PC-9 (cell line): Measurements from ENCODE around the gene SNX33. TPM values are rescaled to one million over a fixed set of nuclear protein-coding genes. Genes with fewer than 3 reads are reported as not detected.

ENCODE experiments used
- Bru-seq: library from RNA; stranded (reverse); fragments of 400-500 nt; gene quantifications from one replicate; lab custom pipeline; 2021; lab: Mats Ljungman, UMichigan
- BruChase-seq, 2 experiments: library from RNA; stranded (reverse); fragments of 400-500 nt; gene quantifications; one replicate each; lab custom pipeline; 2021; lab: Mats Ljungman, UMichigan
- BruUV-seq: library from RNA; stranded (reverse); fragments of 400-500 nt; replicated peaks from 2 replicates; lab custom pipeline; 2021; lab: Mats Ljungman, UMichigan
- CTCF ChIA-PET: fragments of 300-600 bp; sonication (Branson Sonifier 250); formaldehyde crosslinking; loops from one replicate; lab custom pipeline; 2022; ENCODE audit warnings: antibody characterized with exemption; lab: Charles Lee
- POLR2A ChIA-PET: fragments of 300-600 bp; sonication (Branson Sonifier 250); formaldehyde crosslinking; loops from one replicate; lab custom pipeline; 2022; ENCODE audit warnings: antibody characterized with exemption; ENCODE audit not compliant: unreplicated experiment; lab: Charles Lee
- DNase-seq, 2 experiments: peaks; one replicate each; pipeline versions ENCODE4 v3.0.0 to v3.0.0-alpha.2; 2015 to 2022; ENCODE audit warnings: mixed read lengths in 1 of 2
- H2AFZ ChIP-seq: fragments of 200-600 bp; sonication (generic); 2 replicates; pipeline ENCODE4 v1.8.1; 2017; ENCODE audit warnings: antibody characterized with exemption
- H3F3A ChIP-seq: fragments of 200-600 bp; sonication (generic); 2 replicates; pipeline ENCODE4 v1.8.1; 2017; ENCODE audit warnings: antibody characterized with exemption, mild to moderate bottlenecking, low read depth; ENCODE audit not compliant: insufficient read depth
- H3K27ac ChIP-seq: fragments of 200-600 bp; sonication (generic); 2 replicates; pipeline ENCODE4 v1.6.1; 2016; ENCODE audit warnings: mixed run types
- H3K27me3 ChIP-seq: fragments of 200-600 bp; sonication (generic); 2 replicates; pipeline ENCODE4 v1.6.1; 2016; ENCODE audit warnings: low read depth, mixed run types; ENCODE audit not compliant: insufficient read depth
- H3K36me3 ChIP-seq: fragments of 200-600 bp; sonication (generic); 2 replicates; pipeline ENCODE4 v1.6.1; 2016; ENCODE audit warnings: low read depth, mixed run types
- H3K4me1 ChIP-seq: fragments of 200-600 bp; sonication (generic); replicated peaks from 2 replicates; pipeline ENCODE4 v1.6.1; 2016; ENCODE audit warnings: mixed run types; ENCODE audit not compliant: insufficient read depth
- H3K4me2 ChIP-seq: fragments of 200-600 bp; sonication (generic); 2 replicates; pipeline ENCODE4 v1.6.1; 2017; ENCODE audit warnings: mixed run types
- H3K4me3 ChIP-seq: fragments of 200-600 bp; sonication (generic); 2 replicates; pipeline ENCODE4 v1.6.1; 2016; ENCODE audit warnings: mixed run types
- H3K79me2 ChIP-seq: fragments of 200-600 bp; sonication (generic); 2 replicates; pipeline ENCODE4 v1.6.1; 2017; ENCODE audit warnings: low read depth, mixed run types
- H3K9me2 ChIP-seq: fragments of 200-600 bp; sonication (generic); 2 replicates; pipeline ENCODE4 v1.8.1; 2017; ENCODE audit warnings: mild to moderate bottlenecking; ENCODE audit not compliant: insufficient read depth
- H3K9me3 ChIP-seq: fragments of 200-600 bp; sonication (generic); 2 replicates; pipeline ENCODE4 v1.8.1; 2016; ENCODE audit warnings: low read depth; ENCODE audit not compliant: insufficient read depth
- H4K20me1 ChIP-seq: fragments of 200-600 bp; sonication (generic); 2 replicates; pipeline ENCODE4 v1.8.1; 2017; ENCODE audit not compliant: insufficient read depth
- CTCF ChIP-seq: fragments of 200-600 bp; sonication (generic); conservative IDR thresholded peaks from 2 replicates; pipeline ENCODE4 v1.6.1; 2017; ENCODE audit warnings: mixed run types, antibody characterized with exemption, mild to moderate bottlenecking, moderate library complexity
- EZH2 ChIP-seq: fragments of 200-600 bp; sonication (generic); IDR thresholded peaks from 2 replicates; pipeline ENCODE4 v1.8.0; 2017; ENCODE audit warnings: antibody characterized with exemption, low read depth
- intact Hi-C: fragments of 100-400 bp; cut with micrococcal nuclease; formaldehyde crosslinking; loops from one replicate; pipeline ENCODE4 v1.10.0; 2022; ENCODE audit not compliant: unreplicated experiment
- long read RNA-seq: library from polyadenylated mRNA; stranded (forward); transcript quantifications from one replicate; pipeline ENCODE4 v2.0.0, GENCODE V29; 2022
- total RNA-seq: library from RNA; stranded (reverse); gene quantifications from 2 replicates; pipeline ENCODE4 v1.2.3, GENCODE V29; 2021

Gene SNX33
- total RNA-seq = 27.8 and 27.9 TPM in 2 replicates
- Bru-seq, nascent RNA = percentile 62 among the genes with signal in this experiment
- BruChase-seq, experiment 1, labeled RNA remaining after a 2-hour chase = percentile 82 among the genes with signal in this experiment
- percentile 79 among the genes with signal in this experiment for BruChase-seq, experiment 2, labeled RNA remaining after a 6-hour chase
- long read RNA-seq, full-length matches to known transcripts = 13 of 22 reads
- long read RNA-seq, partial matches to known transcripts = 0 of 22 reads
- long read RNA-seq, other reads (novel, unspliced or antisense) = 9 of 22 reads

- peak; percentile 58 to 82 for DNase-seq
- H3K36me3 ChIP-seq = no peaks in the 10 kb centered on the region
- H3F3A ChIP-seq = peaks cover 25% of the 10 kb centered on the region
- H3K4me1 ChIP-seq = peaks cover 58% of the 10 kb centered on the region
- H3K4me2 ChIP-seq = peak within 1 kb of the TSS; percentile 96
- TF ChIP-seq CTCF (peak; percentile 60), EZH2 (no peak)
- CTCF ChIA-PET = interaction anchor here (0.6 to 1.1 kb wide), 8 partner anchors 10 to 1123 kb away, joined by 3 to 8 read pairs (median 4); partner anchors contain the start of genes PTPN9 and SNUPN
- peak within 1 kb of the TSS; percentile 46 for H3K27ac ChIP-seq
- H2AFZ ChIP-seq = peak within 1 kb of the TSS; percentile 85
- intact Hi-C loops = no loop called here
- no peaks in the 10 kb centered on the region for H3K9me3 ChIP-seq
- BruUV-seq = no TSS peak
- peak within 1 kb of the TSS; percentile 86 for H3K4me3 ChIP-seq
- H3K79me2 ChIP-seq = peaks cover 64% of the 10 kb centered on the region
- H4K20me1 ChIP-seq = peaks cover 11% of the 10 kb centered on the region
- POLR2A ChIA-PET = interaction anchor here (0.5 to 1.4 kb wide), 9 partner anchors 11 to 698 kb away, joined by 3 to 20 read pairs (median 4); partner anchors contain the start of gene MAN2C1
- no peaks in the 10 kb centered on the region for H3K27me3 ChIP-seq
- H3K9me2 ChIP-seq = no peaks in the 10 kb centered on the region
Observed at GRCh38 chr15:75647370-75648155, at the start of gene SNX33. SNX33 (plus strand) TSS chr15:75647912; CDS start chr15:75649103, 1,191 bp downstream.

GRCh38 chr15:75598361-75598760 is 49.4 kb upstream of the SNX33 start:
- no peak overlapping the region for H3K4me2 ChIP-seq
- no peaks in the 10 kb centered on the region for H3K27me3 ChIP-seq
- H3F3A ChIP-seq = no peaks in the 10 kb centered on the region
- no peaks in the 10 kb centered on the region for H3K9me2 ChIP-seq
- no peaks in the 10 kb centered on the region for H3K9me3 ChIP-seq
- H3K4me1 ChIP-seq = no peaks in the 10 kb centered on the region
- no peak overlapping the region for H3K4me3 ChIP-seq
- intact Hi-C loops = no loop called here
- H3K36me3 ChIP-seq = peaks cover 6% of the 10 kb centered on the region
- no peaks in the 10 kb centered on the region for H3K79me2 ChIP-seq
- ChIA-PET CTCF (interaction anchor here (1.1 kb wide), 1 partner anchor 88 kb away, joined by 3 read pairs; no protein-coding TSS in a partner anchor), POLR2A (no interaction called here)
- H3K27ac ChIP-seq = no peak overlapping the region
- TF ChIP-seq EZH2 (no peak), CTCF (no peak)
- no TSS peak for BruUV-seq
- H2AFZ ChIP-seq = no peak overlapping the region
- peaks cover 3% of the 10 kb centered on the region; the same call in 1 of the 2 replicates for H4K20me1 ChIP-seq
- no peak for DNase-seq

- Histone ChIP-seq H2AFZ (no peak overlapping the region), H4K20me1 (peaks cover 3% of the 10 kb centered on the region; the same call in 1 of the 2 replicates), H3K4me2 (no peak overlapping the region), H3K79me2 (no peaks in the 10 kb centered on the region), H3K4me3 (no peak overlapping the region), H3K27ac (no peak overlapping the region), H3K27me3 (no peaks in the 10 kb centered on the region), H3K9me3 (no peaks in the 10 kb centered on the region), H3K9me2 (no peaks in the 10 kb centered on the region), H3K36me3 (peaks cover 6% of the 10 kb centered on the region), H3K4me1 (no peaks in the 10 kb centered on the region), H3F3A (no peaks in the 10 kb centered on the region)
- no peak for DNase-seq
- intact Hi-C loops = no loop called here
- BruUV-seq = no TSS peak
- CTCF ChIA-PET = interaction anchor here (1.1 kb wide), 1 partner anchor 87 kb away, joined by 3 read pairs; no protein-coding TSS in a partner anchor
- POLR2A ChIA-PET = no interaction called here
- TF ChIP-seq EZH2 (no peak), CTCF (no peak)
Observed at GRCh38 chr15:75599401-75599800, 48.3 kb upstream of the SNX33 start.
